NT2/D1 (cell line): Measurements from ENCODE around the gene CISD1.

ENCODE experiments used
- SUZ12 ChIP-seq: IDR thresholded peaks from 2 replicates; pipeline ENCODE4 v1.6.1; 2011; ENCODE audit not compliant: insufficient read length, insufficient read depth; ENCODE audit errors: extremely low read depth
- YY1 ChIP-seq: IDR thresholded peaks from 2 replicates; pipeline ENCODE4 v1.6.1; 2011; ENCODE audit not compliant: insufficient read length, insufficient read depth
- ZNF274 ChIP-seq: IDR thresholded peaks from 2 replicates; pipeline ENCODE4 v1.6.1; 2011; ENCODE audit warnings: mild to moderate bottlenecking, low read depth, low read length

- TF ChIP-seq SUZ12 (no peak), YY1 (no peak), ZNF274 (no peak)
Observed at GRCh38 chr10:58266826-58267712, 1.9 kb upstream of the CISD1 start.
